OCI-LY7 (cell line): ENCODE data around the gene IMMT. TPM values are rescaled to one million over a fixed set of nuclear protein-coding genes. Genes with fewer than 3 reads are reported as not detected.

ENCODE experiments used
- BruUV-seq: library from RNA; stranded (reverse); fragments of 400-500 nt; replicated peaks from 2 replicates; lab custom pipeline; 2021; lab: Mats Ljungman, UMichigan
- CTCF ChIA-PET: fragments of 300-600 bp; sonication (Branson Sonifier 250); formaldehyde crosslinking; loops from one replicate; lab custom pipeline; 2022; ENCODE audit warnings: antibody characterized with exemption; ENCODE audit not compliant: unreplicated experiment; lab: Charles Lee
- POLR2A ChIA-PET: fragments of 300-600 bp; sonication (Branson Sonifier 250); formaldehyde crosslinking; loops from one replicate; lab custom pipeline; 2022; ENCODE audit warnings: antibody characterized with exemption; lab: Charles Lee
- DNase-seq: peaks from one replicate; pipeline ENCODE4 v3.0.0-alpha.2; 2015; ENCODE audit warnings: low spot score
- H2AFZ ChIP-seq: fragments of 200-600 bp; sonication (generic), shearing (Covaris generic); 2 replicates; pipeline ENCODE4 v1.6.1; 2014; ENCODE audit warnings: mild to moderate bottlenecking, antibody characterized with exemption, low read length, moderate library complexity
- H3K27ac ChIP-seq: fragments of 200-600 bp; sonication (generic); 2 replicates; pipeline ENCODE4 v1.5.1; 2014; ENCODE audit warnings: mixed run types, low read depth, mild to moderate bottlenecking, moderate library complexity, low read length, inconsistent platforms; ENCODE audit not compliant: poor library complexity, severe bottlenecking
- H3K36me3 ChIP-seq: fragments of 200-600 bp; sonication (generic); 2 replicates; pipeline ENCODE4 v1.6.1; 2014; ENCODE audit warnings: mild to moderate bottlenecking, antibody characterized with exemption, low read length, moderate library complexity, mixed read lengths; ENCODE audit not compliant: insufficient read depth
- H3K4me1 ChIP-seq: fragments of 200-600 bp; sonication (generic); 2 replicates; pipeline ENCODE4 v1.5.1; 2014; ENCODE audit warnings: mild to moderate bottlenecking, low read length; ENCODE audit not compliant: insufficient read depth, poor library complexity, severe bottlenecking
- H3K4me2 ChIP-seq: fragments of 200-600 bp; sonication (generic); 2 replicates; pipeline ENCODE4 v1.6.1; 2014; ENCODE audit warnings: mild to moderate bottlenecking, low read length
- H3K4me3 ChIP-seq: fragments of 200-600 bp; sonication (generic); 2 replicates; pipeline ENCODE4 v1.5.1; 2014; ENCODE audit warnings: mild to moderate bottlenecking, low read depth, low read length; ENCODE audit not compliant: poor library complexity, severe bottlenecking
- H3K79me2 ChIP-seq: fragments of 200-600 bp; sonication (generic); 2 replicates; pipeline ENCODE4 v1.6.1; 2016; ENCODE audit warnings: low read depth, mild to moderate bottlenecking, low read length, moderate library complexity, mixed read lengths; ENCODE audit not compliant: insufficient read depth
- H3K9me2 ChIP-seq: fragments of 200-600 bp; sonication (generic); 2 replicates; pipeline ENCODE4 v1.6.1; 2016; ENCODE audit warnings: mild to moderate bottlenecking, low read length, mixed read lengths; ENCODE audit not compliant: insufficient read depth
- H3K9me3 ChIP-seq: fragments of 200-600 bp; sonication (generic); 2 replicates; pipeline ENCODE4 v1.6.1; 2014; ENCODE audit warnings: mild to moderate bottlenecking, mixed run types, low read length, mixed read lengths
- H4K20me1 ChIP-seq: fragments of 200-600 bp; sonication (generic); 2 replicates; pipeline ENCODE4 v1.6.1; 2014; ENCODE audit warnings: mild to moderate bottlenecking, antibody characterized with exemption, low read length, moderate library complexity, mixed read lengths; ENCODE audit not compliant: insufficient read depth
- EZH2phosphoT487 ChIP-seq: fragments of 200-600 bp; sonication (generic); IDR thresholded peaks from 2 replicates; pipeline ENCODE4 v1.6.1; 2018; ENCODE audit warnings: low read depth, borderline replicate concordance, mild to moderate bottlenecking, mixed run types, antibody characterized with exemption, low read length, moderate library complexity, mixed read lengths
- intact Hi-C: fragments of 100-400 bp; cut with micrococcal nuclease; formaldehyde crosslinking; loops from one replicate; pipeline ENCODE4 v1.10.0; 2022; ENCODE audit not compliant: unreplicated experiment
- total RNA-seq, 2 experiments: library from RNA; depleted of rRNA in 1 of 2; stranded (reverse); fragments of >200 nt in 1 of 2; shearing (Covaris generic) in 1 of 2; gene quantifications; 2 replicates each; pipeline ENCODE4 v1.2.3, GENCODE V29; 2014 to 2022
- TF ChIP-seq, protein P1 (sequence below): fragments of 200-600 bp; sonication (generic); conservative IDR thresholded peaks from 2 replicates; pipeline ENCODE4 v1.5.1; 2014; ENCODE audit warnings: mild to moderate bottlenecking, antibody characterized with exemption, low read length, moderate library complexity, mixed read lengths

Gene IMMT
- total RNA-seq, 2 experiments from 2014 or later = 77.3 to 128 TPM

DNA sequence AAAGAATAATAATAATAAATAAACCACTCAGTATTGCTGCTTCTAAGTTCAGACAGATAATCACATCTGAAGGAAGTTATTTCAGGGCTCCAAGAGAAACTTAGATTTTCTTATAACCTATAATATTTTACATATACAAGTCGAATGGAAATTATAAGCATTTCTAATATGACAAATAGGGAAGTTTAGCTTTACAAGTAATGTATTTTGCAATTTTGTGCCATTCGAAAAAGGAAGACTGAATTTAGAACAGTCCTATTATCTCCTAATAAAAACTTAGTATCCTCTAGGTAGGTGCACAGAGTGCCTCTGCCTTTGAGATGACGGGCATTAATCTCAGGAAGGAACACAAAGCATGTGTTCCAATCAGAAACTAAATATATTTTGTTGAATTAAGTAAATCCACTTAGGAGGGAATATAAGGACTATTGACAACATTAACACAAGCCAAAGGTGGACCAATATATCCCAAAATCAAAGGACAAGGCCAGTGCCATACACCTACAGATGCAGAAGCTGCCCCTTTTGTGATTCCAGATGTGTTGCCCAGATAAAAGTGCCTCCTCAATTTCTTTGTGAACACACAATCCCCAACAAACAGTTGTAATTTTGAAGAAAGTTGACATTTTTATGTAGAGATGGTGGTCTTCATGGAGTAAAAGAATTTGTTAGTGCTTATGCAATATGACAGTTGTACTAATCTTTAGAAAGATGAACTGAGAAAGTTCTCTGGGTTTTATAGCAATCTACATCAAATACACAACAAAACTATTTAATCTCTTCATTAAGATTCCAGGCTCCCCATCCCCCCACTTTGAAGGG, 52.6 kb downstream of the IMMT start:
- Histone ChIP-seq H4K20me1 (0 out of 2 replicates have a peak, but pooled peaks cover 4% of the 10 kb centered on the region), H3K9me2 (no peaks in the 10 kb centered on the region), H3K4me2 (no peak overlapping the region), H3K4me3 (no peak overlapping the region), H3K79me2 (no peaks in the 10 kb centered on the region), H3K27ac (no peak overlapping the region), H3K4me1 (no peaks in the 10 kb centered on the region), H2AFZ (no peak overlapping the region), H3K9me3 (no peaks in the 10 kb centered on the region), H3K36me3 (peaks cover 99% of the 10 kb centered on the region)
- intact Hi-C loops = no loop called here
- BruUV-seq = TSS peak; percentile 14
- DNase-seq = no peak
- TF ChIP-seq, protein P1, sequence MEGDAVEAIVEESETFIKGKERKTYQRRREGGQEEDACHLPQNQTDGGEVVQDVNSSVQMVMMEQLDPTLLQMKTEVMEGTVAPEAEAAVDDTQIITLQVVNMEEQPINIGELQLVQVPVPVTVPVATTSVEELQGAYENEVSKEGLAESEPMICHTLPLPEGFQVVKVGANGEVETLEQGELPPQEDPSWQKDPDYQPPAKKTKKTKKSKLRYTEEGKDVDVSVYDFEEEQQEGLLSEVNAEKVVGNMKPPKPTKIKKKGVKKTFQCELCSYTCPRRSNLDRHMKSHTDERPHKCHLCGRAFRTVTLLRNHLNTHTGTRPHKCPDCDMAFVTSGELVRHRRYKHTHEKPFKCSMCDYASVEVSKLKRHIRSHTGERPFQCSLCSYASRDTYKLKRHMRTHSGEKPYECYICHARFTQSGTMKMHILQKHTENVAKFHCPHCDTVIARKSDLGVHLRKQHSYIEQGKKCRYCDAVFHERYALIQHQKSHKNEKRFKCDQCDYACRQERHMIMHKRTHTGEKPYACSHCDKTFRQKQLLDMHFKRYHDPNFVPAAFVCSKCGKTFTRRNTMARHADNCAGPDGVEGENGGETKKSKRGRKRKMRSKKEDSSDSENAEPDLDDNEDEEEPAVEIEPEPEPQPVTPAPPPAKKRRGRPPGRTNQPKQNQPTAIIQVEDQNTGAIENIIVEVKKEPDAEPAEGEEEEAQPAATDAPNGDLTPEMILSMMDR = no peak
- TF ChIP-seq EZH2phosphoT487 = no peak
- CTCF ChIA-PET = no interaction called here
- POLR2A ChIA-PET = interaction anchor here (1.5 kb wide), 1 partner anchor 39 kb away, joined by 3 read pairs; no protein-coding TSS in a partner anchor

DNA sequence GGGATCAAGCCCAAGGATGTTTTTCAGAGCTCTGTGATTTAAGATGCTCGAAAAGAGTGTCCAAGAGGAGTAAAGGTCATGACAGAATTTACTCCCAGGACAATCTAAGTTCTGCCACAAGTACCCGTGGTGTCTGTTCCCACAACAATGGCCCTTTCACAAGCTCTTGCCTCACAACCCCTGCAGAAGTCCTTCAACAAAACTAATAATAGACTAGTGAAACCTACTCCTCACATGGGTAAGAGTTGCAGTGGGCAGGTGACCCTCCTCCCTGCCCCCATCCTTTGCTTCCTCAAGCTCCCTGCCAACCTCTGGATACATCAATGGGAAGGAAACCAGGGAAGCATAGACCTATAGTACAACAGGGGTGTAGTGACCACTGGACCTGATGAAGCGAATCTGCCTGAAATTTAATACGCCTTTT, 54.3 kb downstream of the IMMT start:
- intact Hi-C loops = no loop called here
- H3K4me1 ChIP-seq = no peaks in the 10 kb centered on the region
- H3K79me2 ChIP-seq = no peaks in the 10 kb centered on the region
- 0 out of 2 replicates have a peak, but pooled peaks cover 4% of the 10 kb centered on the region for H4K20me1 ChIP-seq
- no peak for TF ChIP-seq EZH2phosphoT487
- TF ChIP-seq, protein P1 = no peak
- no peak overlapping the region for H3K4me2 ChIP-seq
- no peak for DNase-seq
- no peaks in the 10 kb centered on the region for H3K9me3 ChIP-seq
- CTCF ChIA-PET = no interaction called here
- no peak overlapping the region for H3K4me3 ChIP-seq
- TSS peak; percentile 2 for BruUV-seq
- H3K27ac ChIP-seq = no peak overlapping the region
- no peak overlapping the region for H2AFZ ChIP-seq
- peaks cover 100% of the 10 kb centered on the region for H3K36me3 ChIP-seq
- H3K9me2 ChIP-seq = no peaks in the 10 kb centered on the region
- POLR2A ChIA-PET = interaction anchor here (0.6 kb wide), 2 partner anchors 160 to 378 kb away, joined by 3 read pairs; no protein-coding TSS in a partner anchor

DNA sequence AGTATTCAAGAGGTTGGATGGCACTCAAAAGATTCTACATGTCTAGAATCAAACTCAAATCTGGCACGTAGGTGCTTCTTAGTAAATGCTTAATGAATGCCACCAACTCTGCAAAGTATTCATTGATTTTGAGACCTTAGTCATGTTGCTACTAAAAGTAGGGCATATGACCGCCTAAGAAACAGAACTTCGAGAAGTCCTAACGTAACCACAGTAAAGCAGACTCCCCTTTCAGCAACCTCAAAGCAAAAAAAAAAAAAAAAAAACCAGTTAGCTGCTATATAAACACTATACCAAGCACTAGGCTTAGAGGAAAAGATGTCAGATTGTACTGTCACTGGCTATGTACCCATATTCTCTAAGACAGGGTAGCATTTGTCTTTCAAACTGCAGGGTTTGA, 55.3 kb downstream of the IMMT start:
- no peak for TF ChIP-seq EZH2phosphoT487
- TF ChIP-seq, protein P1 = no peak
- Histone ChIP-seq H3K4me1 (no peaks in the 10 kb centered on the region), H3K9me3 (no peaks in the 10 kb centered on the region), H2AFZ (no peak overlapping the region), H3K4me3 (no peak overlapping the region), H3K79me2 (no peaks in the 10 kb centered on the region), H4K20me1 (0 out of 2 replicates have a peak, but pooled peaks cover 4% of the 10 kb centered on the region), H3K9me2 (no peaks in the 10 kb centered on the region), H3K36me3 (peaks cover 100% of the 10 kb centered on the region), H3K4me2 (no peak overlapping the region), H3K27ac (no peak overlapping the region)
- intact Hi-C loops = no loop called here
- CTCF ChIA-PET = no interaction called here
- BruUV-seq = no TSS peak
- DNase-seq = no peak
- POLR2A ChIA-PET = no interaction called here
